Fibroblast of lung (primary cell): ENCODE measurements around the gene CDK18. TPM values are rescaled to one million over a fixed set of nuclear protein-coding genes. Genes with fewer than 3 reads are reported as not detected.

Experiments used
- DNase-seq, 2 donors: peaks; one replicate each; pipeline versions ENCODE4 v3.0.0 to v3.0.0-alpha.2; 2010; ENCODE audit warnings: low read depth in 2 of 2
- H2AFZ ChIP-seq: 2 replicates; pipeline ENCODE4 v1.5.1; 2012; ENCODE audit warnings: low read length, control low read depth, inconsistent platforms
- H3K27ac ChIP-seq: 2 replicates; pipeline ENCODE4 v1.5.1; 2011; ENCODE audit warnings: low read length, control low read depth; ENCODE audit not compliant: insufficient read depth
- H3K27me3 ChIP-seq: 2 replicates; pipeline ENCODE4 v1.5.1; 2011; ENCODE audit warnings: mild to moderate bottlenecking, low read length; ENCODE audit not compliant: control insufficient read depth, insufficient read depth
- H3K36me3 ChIP-seq: 2 replicates; pipeline ENCODE4 v1.5.1; 2011; ENCODE audit warnings: low read length; ENCODE audit not compliant: control insufficient read depth, insufficient read depth
- H3K4me1 ChIP-seq: 2 replicates; pipeline ENCODE4 v1.5.1; 2011; ENCODE audit warnings: low read length; ENCODE audit not compliant: control insufficient read depth, insufficient read depth; ENCODE audit errors: extremely low read depth
- H3K4me2 ChIP-seq: 2 replicates; pipeline ENCODE4 v1.5.1; 2011; ENCODE audit warnings: low read length, control low read depth; ENCODE audit not compliant: insufficient read depth; ENCODE audit errors: extremely low read depth
- H3K4me3 ChIP-seq, 4 experiments: fragments of 200-600 bp in 1 of 4; sonication (generic) in 1 of 4; replicated peaks in 1 of 4; 2 replicates each; pipeline ENCODE4 v1.5.1; 2011 to 2016; ENCODE audit warnings: low read length in 4 of 4, low read depth in 3 of 4, mild to moderate bottlenecking in 3 of 4, control low read depth in 2 of 4, inconsistent platforms in 1 of 4, mixed read lengths in 1 of 4; ENCODE audit not compliant: insufficient read depth in 1 of 4; ENCODE audit errors: control extremely low read depth in 1 of 4
- H3K79me2 ChIP-seq: 2 replicates; pipeline ENCODE4 v1.5.1; 2012; ENCODE audit warnings: mild to moderate bottlenecking, low read length, inconsistent platforms; ENCODE audit not compliant: control insufficient read depth, insufficient read depth
- H3K9ac ChIP-seq: 2 replicates; pipeline ENCODE4 v1.5.1; 2011; ENCODE audit warnings: mild to moderate bottlenecking, low read length, control low read depth; ENCODE audit not compliant: insufficient read depth
- H3K9me3 ChIP-seq: 2 replicates; pipeline ENCODE4 v1.5.1; 2012; ENCODE audit warnings: low read depth, low read length; ENCODE audit not compliant: control insufficient read depth, insufficient read depth
- H4K20me1 ChIP-seq: 2 replicates; pipeline ENCODE4 v1.5.1; 2011; ENCODE audit warnings: low read length; ENCODE audit not compliant: control insufficient read depth, insufficient read depth; ENCODE audit errors: extremely low read depth
- CTCF ChIP-seq, 2 donors: IDR thresholded peaks in 1 of 2; conservative IDR thresholded peaks in 1 of 2; 1 replicate in 1 of 2; 2 replicates in 1 of 2; pipeline ENCODE4 v1.5.1; 2011 to 2012; ENCODE audit warnings: low read length in 2 of 2, control low read depth in 1 of 2, inconsistent platforms in 1 of 2, low read depth in 1 of 2, mild to moderate bottlenecking in 1 of 2
- EZH2 ChIP-seq: IDR thresholded peaks from 2 replicates; pipeline ENCODE4 v1.5.1; 2012; ENCODE audit warnings: low read length, control low read depth, mild to moderate bottlenecking; ENCODE audit errors: missing control alignments
- polyA plus RNA-seq, 2 donors: library from polyadenylated mRNA; depleted of rRNA in 1 of 2; stranded (reverse) in 1 of 2; unstranded in 1 of 2; fragments of >200 nt; gene quantifications; 2 replicates each; pipeline ENCODE4 v1.2.1, GENCODE V29; 2011 to 2012; ENCODE audit warnings: missing spikeins in 1 of 2
- total RNA-seq: library from RNA; depleted of rRNA; stranded (reverse); fragments of >200 nt; gene quantifications from 2 replicates; pipeline ENCODE4 v1.2.1, GENCODE V29; 2014

The CDK18 gene
- total and polyA plus RNA-seq, 2 donors (not counting 1 experiment from before 2014, with no cell fraction given) = 0.33 to 2.1 TPM

- H3K4me1 ChIP-seq = no peaks in the 10 kb centered on the region
- peaks cover 41% of the 10 kb centered on the region for H3K27me3 ChIP-seq
- no peak overlapping the region for H3K4me2 ChIP-seq
- no peak for DNase-seq
- no peaks in the 10 kb centered on the region for H3K9me3 ChIP-seq
- H3K4me3 ChIP-seq = no peak overlapping the region
- H3K36me3 ChIP-seq = no peaks in the 10 kb centered on the region
- H3K27ac ChIP-seq = no peak overlapping the region
- no peaks in the 10 kb centered on the region for H3K79me2 ChIP-seq
- H3K9ac ChIP-seq = no peak overlapping the region
- H2AFZ ChIP-seq = no peak overlapping the region
- no peak for TF ChIP-seq EZH2
- TF ChIP-seq CTCF (conservative IDR thresholded peaks at IDR 0.05 in 1 of 2, IDR thresholded peaks at IDR 0.05 in 1 of 2; ENCODE audit: low read depth in 1 of 2, low read length in 2 of 2) = no peak
- H4K20me1 ChIP-seq = no peaks in the 10 kb centered on the region
These were observed 70.9 kb downstream of the CDK18 start for GRCh38 chr1:205575294-205575885.

- no peak overlapping the region for H3K4me3 ChIP-seq
- H3K4me2 ChIP-seq = no peak overlapping the region
- no peaks in the 10 kb centered on the region for H3K36me3 ChIP-seq
- no peak overlapping the region for H3K9ac ChIP-seq
- H4K20me1 ChIP-seq = no peaks in the 10 kb centered on the region
- no peak for DNase-seq
- H3K27me3 ChIP-seq = peaks cover 39% of the 10 kb centered on the region
- H3K9me3 ChIP-seq = no peaks in the 10 kb centered on the region
- H3K27ac ChIP-seq = no peak overlapping the region
- H3K79me2 ChIP-seq = no peaks in the 10 kb centered on the region
- H2AFZ ChIP-seq = no peak overlapping the region
- TF ChIP-seq CTCF (conservative IDR thresholded peaks at IDR 0.05 in 1 of 2, IDR thresholded peaks at IDR 0.05 in 1 of 2; ENCODE audit: low read depth in 1 of 2, low read length in 2 of 2) = no peak
- no peaks in the 10 kb centered on the region for H3K4me1 ChIP-seq
These were observed 71.5 kb downstream of the CDK18 start for GRCh38 chr1:205576011-205576410.

- H3K9ac ChIP-seq = no peak overlapping the region
- H3K4me3 ChIP-seq = no peak overlapping the region
- H2AFZ ChIP-seq = no peak overlapping the region
- no peaks in the 10 kb centered on the region for H3K36me3 ChIP-seq
- H3K9me3 ChIP-seq = no peaks in the 10 kb centered on the region
- H3K27me3 ChIP-seq = peaks cover 35% of the 10 kb centered on the region
- no peaks in the 10 kb centered on the region for H3K4me1 ChIP-seq
- DNase-seq = no peak
- TF ChIP-seq EZH2 (no peak), CTCF (conservative IDR thresholded peaks at IDR 0.05 in 1 of 2, IDR thresholded peaks at IDR 0.05 in 1 of 2; ENCODE audit: low read depth in 1 of 2, low read length in 2 of 2) (no peak)
- H3K4me2 ChIP-seq = no peak overlapping the region
- H3K79me2 ChIP-seq = no peaks in the 10 kb centered on the region
- no peak overlapping the region for H3K27ac ChIP-seq
- H4K20me1 ChIP-seq = no peaks in the 10 kb centered on the region
These were observed 72.6 kb downstream of the CDK18 start for GRCh38 chr1:205576805-205577761.
